ENCODE data around the gene RIC1.

DNA sequence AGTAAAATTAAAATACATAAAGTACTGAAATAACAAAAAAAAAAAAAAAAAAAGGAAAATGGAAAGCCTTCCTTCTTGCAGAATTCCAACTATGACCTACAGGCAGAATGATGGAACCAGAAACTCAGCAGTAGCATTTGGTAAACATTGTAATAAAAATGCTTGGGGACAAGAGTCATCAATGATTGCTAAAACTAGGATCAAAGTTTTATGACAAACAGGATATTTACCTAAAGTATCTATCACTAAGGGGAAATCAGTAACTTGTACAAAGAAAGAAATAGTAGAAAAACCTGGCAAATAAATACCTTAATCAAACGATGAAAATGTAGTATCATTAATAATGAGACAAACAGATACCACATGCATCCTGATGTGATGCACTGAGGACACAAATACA lies 186.6 kb downstream of the RIC1 start:
- TF ChIP-seq, protein P1, sequence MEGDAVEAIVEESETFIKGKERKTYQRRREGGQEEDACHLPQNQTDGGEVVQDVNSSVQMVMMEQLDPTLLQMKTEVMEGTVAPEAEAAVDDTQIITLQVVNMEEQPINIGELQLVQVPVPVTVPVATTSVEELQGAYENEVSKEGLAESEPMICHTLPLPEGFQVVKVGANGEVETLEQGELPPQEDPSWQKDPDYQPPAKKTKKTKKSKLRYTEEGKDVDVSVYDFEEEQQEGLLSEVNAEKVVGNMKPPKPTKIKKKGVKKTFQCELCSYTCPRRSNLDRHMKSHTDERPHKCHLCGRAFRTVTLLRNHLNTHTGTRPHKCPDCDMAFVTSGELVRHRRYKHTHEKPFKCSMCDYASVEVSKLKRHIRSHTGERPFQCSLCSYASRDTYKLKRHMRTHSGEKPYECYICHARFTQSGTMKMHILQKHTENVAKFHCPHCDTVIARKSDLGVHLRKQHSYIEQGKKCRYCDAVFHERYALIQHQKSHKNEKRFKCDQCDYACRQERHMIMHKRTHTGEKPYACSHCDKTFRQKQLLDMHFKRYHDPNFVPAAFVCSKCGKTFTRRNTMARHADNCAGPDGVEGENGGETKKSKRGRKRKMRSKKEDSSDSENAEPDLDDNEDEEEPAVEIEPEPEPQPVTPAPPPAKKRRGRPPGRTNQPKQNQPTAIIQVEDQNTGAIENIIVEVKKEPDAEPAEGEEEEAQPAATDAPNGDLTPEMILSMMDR (conservative IDR thresholded peaks at IDR 0.05), result no peak
- no peak for TF ChIP-seq EZH2 (IDR thresholded peaks at IDR 0.05; ENCODE audit: low read depth)
